ENCODE results near the gene ARSK. TPM values are rescaled to one million over a fixed set of nuclear protein-coding genes. Genes with fewer than 3 reads are reported as not detected.

The ARSK gene
- total RNA-seq, 1 donor from 2014 or later: 5.5 TPM

- Mint-ChIP-seq H3K27ac (ENCODE audit: unreplicated experiment) (no peak overlapping the region), H3K9me3 (ENCODE audit: unreplicated experiment) (no peaks in the 10 kb centered on the region), H3K4me1 (ENCODE audit: unreplicated experiment) (no peaks in the 10 kb centered on the region), H3K27me3 (ENCODE audit: unreplicated experiment) (no peaks in the 10 kb centered on the region), H3K4me3 (ENCODE audit: unreplicated experiment) (no peak overlapping the region), H3K36me3 (ENCODE audit: low read depth, unreplicated experiment) (no peaks in the 10 kb centered on the region)
- no peak for DNase-seq (ENCODE audit: low spot score)
- no peak for TF ChIP-seq CTCF (IDR thresholded peaks at IDR 0.05; ENCODE audit: unreplicated experiment)
These were observed 97.9 kb downstream of the ARSK start for GRCh38 chr5:95652849-95653248.

DNA sequence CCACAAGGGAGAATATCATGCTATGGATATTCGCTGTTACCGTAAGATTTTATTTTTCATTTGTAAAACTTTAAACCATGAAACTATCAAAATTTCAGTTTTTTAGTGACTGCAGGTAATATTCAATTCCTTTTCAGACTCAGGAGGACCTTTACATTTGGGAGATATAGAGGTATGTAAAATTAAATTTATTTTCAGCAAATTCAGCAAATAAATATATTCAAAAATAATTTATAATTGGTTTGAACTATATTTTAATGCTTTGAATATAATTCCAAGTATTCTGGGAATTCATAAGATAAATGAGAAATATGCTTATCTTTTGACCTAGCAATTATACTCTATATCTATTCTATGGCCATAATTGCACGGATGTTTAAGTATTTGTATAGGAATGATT lies 99.3 kb downstream of the ARSK start:
- H3K36me3 Mint-ChIP-seq (ENCODE audit: low read depth, unreplicated experiment): no peaks in the 10 kb centered on the region
- no peaks in the 10 kb centered on the region for H3K9me3 Mint-ChIP-seq (ENCODE audit: unreplicated experiment)
- no peak overlapping the region for H3K27ac Mint-ChIP-seq (ENCODE audit: unreplicated experiment)
- H3K4me3 Mint-ChIP-seq (ENCODE audit: unreplicated experiment): no peak overlapping the region
- H3K4me1 Mint-ChIP-seq (ENCODE audit: unreplicated experiment): no peaks in the 10 kb centered on the region
- no peak for TF ChIP-seq CTCF (IDR thresholded peaks at IDR 0.05; ENCODE audit: unreplicated experiment)
- no peaks in the 10 kb centered on the region for H3K27me3 Mint-ChIP-seq (ENCODE audit: unreplicated experiment)
- no peak for DNase-seq (ENCODE audit: low spot score)

Other genes with a start within 250 kb of the ARSK start
- 1.2 TPM for gene FAM81B, start 163.7 kb upstream of the ARSK start, total RNA-seq (ENCODE audit: unreplicated experiment)
- gene SKIC3, start 124 bp upstream of the ARSK start, total RNA-seq (ENCODE audit: unreplicated experiment): 80.4 TPM
- gene GPR150, start 65.0 kb downstream of the ARSK start, total RNA-seq (ENCODE audit: unreplicated experiment): not detected
- gene RFESD, start 91.7 kb downstream of the ARSK start, total RNA-seq (ENCODE audit: unreplicated experiment): 0.97 TPM
- 0.33 TPM for gene SPATA9, start 127.9 kb downstream of the ARSK start, total RNA-seq (ENCODE audit: unreplicated experiment)
- 22.8 TPM for gene RHOBTB3, start 176.2 kb downstream of the ARSK start, total RNA-seq (ENCODE audit: unreplicated experiment)

Data from endothelial cell (in vitro differentiated cells).